HepG2 (cell line): ENCODE results near the gene CMTM8. TPM values are rescaled to one million over a fixed set of nuclear protein-coding genes. Genes with fewer than 3 reads are reported as not detected.

Experiments
- ATAC-seq: fragments of 200-7000 bp; cut with Tn5 transposase; 3 replicates; pipeline ENCODE4 v1.9.1; 2020; ENCODE audit warnings: mild to moderate bottlenecking, moderate library complexity
- BruUV-seq: library from RNA; stranded (reverse); fragments of 400-500 nt; replicated peaks from 2 replicates; lab custom pipeline; 2021; lab: Mats Ljungman, UMichigan
- CTCF ChIA-PET: fragments of 300-600 bp; formaldehyde crosslinking; extraction: SDS; loops from one replicate; lab custom pipeline; 2021; ENCODE audit warnings: low total read pairs, inconsistent platforms, low intra/inter-chr PET ratio; lab: Yijun Ruan, JAX
- POLR2A ChIA-PET: fragments of 350-600 bp; sonication (Branson Sonifier 250); formaldehyde crosslinking; loops from one replicate; lab custom pipeline; 2020; ENCODE audit warnings: antibody characterized with exemption, inconsistent platforms; lab: Yijun Ruan, JAX
- DNase-seq: peaks from one replicate; pipeline ENCODE4 v3.0.0-alpha.2; 2015; ENCODE audit warnings: low spot score
- FAIRE-seq: peaks from 3 replicates; lab custom pipeline; 2011; peaks lifted over from hg19 to GRCh38; lab: Jason Lieb, UNC
- H2AFZ ChIP-seq: one replicate; pipeline ENCODE4 v1.6.1; 2011; ENCODE audit warnings: low read length, inconsistent platforms
- H3K27ac ChIP-seq: fragments of 300-600 bp; 3 replicates; pipeline ENCODE4 v1.8.0; 2011; ENCODE audit warnings: mixed run types, mild to moderate bottlenecking, mixed read lengths, low read length, inconsistent platforms; ENCODE audit not compliant: insufficient read depth; ENCODE audit errors: extremely low read length
- H3K27me3 ChIP-seq, 2 experiments: fragments of 200-600 bp in 1 of 2; 2 replicates in 1 of 2; 3 replicates in 1 of 2; pipeline versions ENCODE4 v1.6.0 to v1.8.0; 2011; ENCODE audit warnings: low read length in 2 of 2, mild to moderate bottlenecking in 2 of 2, moderate library complexity in 2 of 2, inconsistent platforms in 1 of 2; ENCODE audit not compliant: insufficient read depth in 2 of 2, control insufficient read depth in 1 of 2
- H3K36me3 ChIP-seq, 2 experiments: fragments of 200-600 bp in 1 of 2; replicated peaks in 1 of 2; 2 replicates in 1 of 2; 3 replicates in 1 of 2; pipeline versions ENCODE4 v1.5.1 to v1.8.0; 2011; ENCODE audit warnings: low read length in 2 of 2, inconsistent platforms in 1 of 2; ENCODE audit not compliant: insufficient read depth in 2 of 2, control insufficient read depth in 1 of 2
- H3K4me1 ChIP-seq: 2 replicates; pipeline ENCODE4 v1.5.1; 2012; ENCODE audit warnings: low read length, inconsistent platforms; ENCODE audit not compliant: insufficient read depth
- H3K4me2 ChIP-seq: 2 replicates; pipeline ENCODE4 v1.6.0; 2011; ENCODE audit warnings: low read depth, low read length, inconsistent platforms
- H3K4me3 ChIP-seq, 3 experiments: fragments of 200-600 bp in 1 of 3; sonication (generic), shearing (Covaris generic) in 1 of 3; replicated peaks in 1 of 3; 2 replicates each; pipeline ENCODE4 v1.5.1; 2011 to 2016; ENCODE audit warnings: low read length in 3 of 3, inconsistent platforms in 2 of 3, low read depth in 2 of 3, mild to moderate bottlenecking in 2 of 3, control low read depth in 1 of 3, mixed read lengths in 1 of 3; ENCODE audit not compliant: insufficient read depth in 1 of 3
- H3K79me2 ChIP-seq: one replicate; pipeline ENCODE4 v1.6.1; 2011; ENCODE audit warnings: low read length, inconsistent platforms; ENCODE audit not compliant: insufficient read depth
- H3K9ac ChIP-seq: 2 replicates; pipeline ENCODE4 v1.6.0; 2011; ENCODE audit warnings: mild to moderate bottlenecking, low read depth, low read length, inconsistent platforms; ENCODE audit not compliant: insufficient read depth
- H3K9me3 ChIP-seq: 2 replicates; pipeline ENCODE4 v1.5.1; 2012; ENCODE audit warnings: mild to moderate bottlenecking, low read length
- H4K20me1 ChIP-seq: 2 replicates; pipeline ENCODE4 v1.6.0; 2011; ENCODE audit warnings: inconsistent platforms, mild to moderate bottlenecking, low read length, moderate library complexity; ENCODE audit not compliant: insufficient read depth
- BORCS8-MEF2B ChIP-seq: sonication (generic); formaldehyde crosslinking; IDR thresholded peaks from 2 replicates; pipeline ENCODE4 v1.8.0; 2022; ENCODE audit warnings: mild to moderate bottlenecking, missing genetic modification reagents
- FOXC1 ChIP-seq: sonication (generic); formaldehyde crosslinking; IDR thresholded peaks from 2 replicates; pipeline ENCODE4 v1.8.0; 2022; ENCODE audit warnings: mild to moderate bottlenecking, missing genetic modification reagents, borderline replicate concordance
- GATAD1 ChIP-seq: IDR thresholded peaks from 2 replicates; pipeline ENCODE4 v1.6.1; 2016; ENCODE audit warnings: missing genetic modification reagents, missing compliant biosample characterization
- GLI4 ChIP-seq: sonication (generic); formaldehyde crosslinking; IDR thresholded peaks from 2 replicates; pipeline ENCODE4 v1.5.1; 2020; ENCODE audit warnings: missing genetic modification reagents, mild to moderate bottlenecking, moderate library complexity, borderline replicate concordance
- HDAC1 ChIP-seq: sonication (generic); formaldehyde crosslinking; IDR thresholded peaks from 2 replicates; pipeline ENCODE4 v1.5.1; 2020; ENCODE audit warnings: mild to moderate bottlenecking, missing genetic modification reagents
- JARID2 ChIP-seq: sonication (generic); formaldehyde crosslinking; IDR thresholded peaks from 2 replicates; pipeline ENCODE4 v1.8.1; 2023; ENCODE audit warnings: missing genetic modification reagents, inconsistent platforms; ENCODE audit not compliant: insufficient replicate concordance
- KMT2A ChIP-seq: sonication (generic); formaldehyde crosslinking; IDR thresholded peaks from 2 replicates; pipeline ENCODE4 v1.4.0; 2020; ENCODE audit warnings: missing genetic modification reagents
- MATR3 ChIP-seq: sonication (generic); formaldehyde crosslinking; IDR thresholded peaks from 2 replicates; pipeline ENCODE4 v1.4.0; 2020; ENCODE audit warnings: missing genetic modification reagents
- MAX ChIP-seq: IDR thresholded peaks from 2 replicates; pipeline ENCODE4 v1.6.1; 2012; ENCODE audit warnings: inconsistent platforms
- NPAS2 ChIP-seq: sonication (generic); formaldehyde crosslinking; IDR thresholded peaks from 2 replicates; pipeline ENCODE4 v1.8.0; 2022; ENCODE audit warnings: mild to moderate bottlenecking, missing genetic modification reagents, borderline replicate concordance
- RAD21 ChIP-seq: fragments of 450-650 bp; formaldehyde crosslinking; IDR thresholded peaks from 2 replicates; pipeline ENCODE4 v1.5.0; 2020; ENCODE audit warnings: mild to moderate bottlenecking
- SOX6 ChIP-seq, 2 experiments: fragments of 450-650 bp in 1 of 2; sonication (generic) in 1 of 2; formaldehyde crosslinking in 1 of 2; IDR thresholded peaks; 2 replicates each; pipeline versions ENCODE4 v1.4.0 to v1.6.1; 2017 to 2020; ENCODE audit warnings: antibody characterized with exemption in 1 of 2, mild to moderate bottlenecking in 1 of 2, missing genetic modification reagents in 1 of 2
- ZKSCAN1 ChIP-seq: fragments of 150-350 bp; IDR thresholded peaks from 2 replicates; pipeline ENCODE4 v1.6.1; 2014; ENCODE audit warnings: low read length
- ZNF280B ChIP-seq: sonication (generic); formaldehyde crosslinking; IDR thresholded peaks from 2 replicates; pipeline ENCODE4 v1.5.0; 2020; ENCODE audit warnings: missing genetic modification reagents, mild to moderate bottlenecking, borderline replicate concordance
- ZNF34 ChIP-seq: sonication (generic); formaldehyde crosslinking; IDR thresholded peaks from 2 replicates; pipeline ENCODE4 v1.4.0; 2020; ENCODE audit warnings: mild to moderate bottlenecking, missing genetic modification reagents, borderline replicate concordance
- ZNF720 ChIP-seq: sonication (generic); formaldehyde crosslinking; IDR thresholded peaks from 2 replicates; pipeline ENCODE4 v1.4.0; 2020; ENCODE audit warnings: missing genetic modification reagents
- WGBS: methylation state at CpG from one replicate; pipeline ENCODE4 v1.1.6; 2017; ENCODE audit warnings: low lambda C conversion rate; 5-methylcytosine and 5-hydroxymethylcytosine counted together
- in situ Hi-C: cut with HindIII; loops from 2 replicates; pipeline ENCODE4 v1.10.0; 2017; ENCODE audit warnings: low pct_unique_long_range_greater_than_20kb; ENCODE audit not compliant: extremely low pct_ligation_motif_present
- intact Hi-C: fragments of 100-400 bp; cut with micrococcal nuclease; formaldehyde crosslinking; loops from one replicate; pipeline ENCODE4 v1.10.0; 2022; ENCODE audit not compliant: unreplicated experiment
- polyA plus RNA-seq, 8 experiments: library from polyadenylated mRNA; depleted of rRNA in 3 of 8; stranded (reverse) in 7 of 8; unstranded in 1 of 8; fragments of >200 nt; fragmentation: Illumina TruSeq in 4 of 8; extraction: Trizol in 4 of 8; gene quantifications; 2 replicates each; pipeline versions ENCODE4 v1.2.1 to v1.2.3, GENCODE V29; 2011 to 2016; ENCODE audit warnings: low read depth in 4 of 8, missing spikeins in 1 of 8, mixed read lengths in 1 of 8; ENCODE audit not compliant: insufficient read depth in 1 of 8
- total RNA-seq, 5 experiments: library from RNA; depleted of rRNA; stranded (reverse); fragments of >200 nt; fragmentation: Illumina TruSeq; extraction: Trizol; gene quantifications; 2 replicates each; pipeline ENCODE4 v1.2.3, GENCODE V29; 2016; ENCODE audit warnings: low read depth in 1 of 5
- TF ChIP-seq, protein P1 (sequence below): sonication (generic); formaldehyde crosslinking; IDR thresholded peaks from 2 replicates; pipeline ENCODE4 v1.4.0; 2020; ENCODE audit warnings: missing genetic modification reagents

Gene CMTM8
- total and polyA plus RNA-seq, 2 of the 13 experiments (the other 11 are each of a cell fraction or from before 2014, with no cell fraction given), result 8.9 to 15.8 TPM

GRCh38 chr3:32239307-32240158, 1.1 kb downstream of the CMTM8 start (continued):
- 0 out of 2 replicates have a peak, but pooled peaks have one; percentile 5 for TF ChIP-seq KMT2A
- TF ChIP-seq ZNF720 (CRISPR knock-in tag), result no peak
- peak; percentile 33; the same call in 1 of the 2 replicates for TF ChIP-seq MAX
- no peak for TF ChIP-seq SOX6 (IDR thresholded peaks at IDR 0.05)
- peak; percentile 20; the same call in 1 of the 2 replicates for TF ChIP-seq SOX6 (CRISPR knock-in tag; IDR thresholded peaks at IDR 0.05)
- TF ChIP-seq FOXC1, result peak; percentile 21; the same call in 1 of the 2 replicates
- TF ChIP-seq BORCS8-MEF2B (CRISPR knock-in tag), result no peak
- peak; percentile 38; the same call in 1 of the 2 replicates for TF ChIP-seq HDAC1 (CRISPR knock-in tag)
- TF ChIP-seq, all 625 proteins: peak for 78

DNA sequence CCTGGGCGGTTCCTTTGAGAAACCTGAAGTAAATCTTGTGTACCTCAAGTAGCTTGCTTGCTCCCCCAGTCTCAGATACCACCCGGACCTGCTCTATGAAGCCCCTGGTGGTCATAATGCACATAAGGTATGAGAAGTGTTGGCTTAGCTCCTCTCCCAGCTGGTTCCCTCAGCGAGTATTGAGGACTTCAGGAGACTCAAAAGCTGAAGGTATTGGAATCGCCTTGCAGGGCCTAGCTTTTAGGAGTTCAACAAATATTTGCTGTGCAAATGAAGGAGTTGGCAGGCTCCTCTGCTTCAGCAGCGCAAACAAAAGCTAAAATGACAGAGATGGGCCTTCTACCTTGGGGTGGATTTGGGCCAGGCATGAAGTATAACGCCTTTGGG, 1.7 kb downstream of the CMTM8 start:
- ATAC-seq (peak; percentile 65), FAIRE-seq (no peak), DNase-seq (peak; percentile 65)
- no TSS peak for BruUV-seq
- ChIA-PET POLR2A (interaction anchor here (0.7 to 4.1 kb wide), 12 partner anchors 9 to 64 kb away, joined by 3 to 32 read pairs (median 4); no protein-coding TSS in a partner anchor), CTCF (interaction anchor here (1.9 to 3.6 kb wide), 3 partner anchors 56 to 65 kb away, joined by 7 to 44 read pairs (median 9); no protein-coding TSS in a partner anchor)
- in situ Hi-C loops (no loop called here), intact Hi-C loops (loop anchor here (1.0 to 2.0 kb wide), 2 partner anchors 62 to 101 kb away; no protein-coding TSS in a partner anchor)
- Histone ChIP-seq H4K20me1 (peaks cover 5% of the 10 kb centered on the region; the same call in 1 of the 2 replicates), H2AFZ (no peak overlapping the region), H3K4me3 (peak overlapping the region; percentile 84 to 92 (median 87)), H3K4me2 (peak overlapping the region; percentile 98), H3K27me3 (no peaks in the 10 kb centered on the region), H3K79me2 (peaks cover 52% of the 10 kb centered on the region), H3K27ac (peak overlapping the region; percentile 95), H3K9me3 (peaks cover 12% of the 10 kb centered on the region; the same call in 1 of the 2 replicates), H3K36me3 (peaks cover 0 to 4% of the 10 kb centered on the region in 2 experiments; a peak in 2 of 5 replicates), H3K9ac (peak overlapping the region; percentile 78), H3K4me1 (peaks cover 68% of the 10 kb centered on the region)
- WGBS, result 26% methylated on average over 6 of the region's 6 CpGs
- TF ChIP-seq ZKSCAN1 (no peak), NPAS2 (CRISPR knock-in tag) (no peak), RAD21 (CRISPR knock-in tag) (peak; percentile 62; the same call in 1 of the 2 replicates), GATAD1 (CRISPR knock-in tag) (0 out of 2 replicates have a peak, but pooled peaks have one; percentile 6), ZNF280B (CRISPR knock-in tag) (no peak), ZNF34 (CRISPR knock-in tag) (no peak), GLI4 (CRISPR knock-in tag) (no peak), JARID2 (CRISPR knock-in tag) (no peak), MATR3 (CRISPR knock-in tag) (no peak)
- TF ChIP-seq, protein P1, sequence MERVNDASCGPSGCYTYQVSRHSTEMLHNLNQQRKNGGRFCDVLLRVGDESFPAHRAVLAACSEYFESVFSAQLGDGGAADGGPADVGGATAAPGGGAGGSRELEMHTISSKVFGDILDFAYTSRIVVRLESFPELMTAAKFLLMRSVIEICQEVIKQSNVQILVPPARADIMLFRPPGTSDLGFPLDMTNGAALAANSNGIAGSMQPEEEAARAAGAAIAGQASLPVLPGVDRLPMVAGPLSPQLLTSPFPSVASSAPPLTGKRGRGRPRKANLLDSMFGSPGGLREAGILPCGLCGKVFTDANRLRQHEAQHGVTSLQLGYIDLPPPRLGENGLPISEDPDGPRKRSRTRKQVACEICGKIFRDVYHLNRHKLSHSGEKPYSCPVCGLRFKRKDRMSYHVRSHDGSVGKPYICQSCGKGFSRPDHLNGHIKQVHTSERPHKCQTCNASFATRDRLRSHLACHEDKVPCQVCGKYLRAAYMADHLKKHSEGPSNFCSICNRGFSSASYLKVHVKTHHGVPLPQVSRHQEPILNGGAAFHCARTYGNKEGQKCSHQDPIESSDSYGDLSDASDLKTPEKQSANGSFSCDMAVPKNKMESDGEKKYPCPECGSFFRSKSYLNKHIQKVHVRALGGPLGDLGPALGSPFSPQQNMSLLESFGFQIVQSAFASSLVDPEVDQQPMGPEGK, result 0 out of 2 replicates have a peak, but pooled peaks have one; percentile 24
